MM.1S (cell line): Measurements from ENCODE around the gene BET1.

Experiments used
- CTCF ChIP-seq: fragments of 300-600 bp; sonication (generic); IDR thresholded peaks from 2 replicates; pipeline ENCODE4 v1.5.1; 2016; ENCODE audit warnings: antibody characterized with exemption, low read length, mixed read lengths
- EZH2 ChIP-seq: fragments of 300-600 bp; sonication (generic); optimal IDR thresholded peaks from 2 replicates; pipeline ENCODE3; 2017; ENCODE audit warnings: low read depth, mild to moderate bottlenecking, antibody characterized with exemption, low read length, mixed read lengths

DNA sequence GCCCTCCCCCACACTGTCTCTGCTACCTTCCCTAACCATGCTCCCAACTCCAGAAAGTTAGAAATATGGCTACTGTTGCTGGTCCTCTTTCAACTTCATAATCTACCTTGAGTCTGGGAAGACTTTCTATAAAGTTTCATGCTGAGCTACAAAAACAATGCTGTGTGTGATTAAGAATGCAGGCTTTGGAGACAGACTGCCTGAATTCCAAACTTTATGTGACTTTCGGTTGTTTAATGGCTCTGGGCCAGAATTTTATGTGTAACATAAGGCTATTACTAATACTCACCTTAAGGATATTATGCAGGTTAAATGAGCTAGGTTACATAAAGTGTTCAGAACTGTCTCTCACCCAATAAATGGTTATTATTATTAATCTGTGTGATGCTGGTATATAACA lies 19.1 kb downstream of the BET1 start:
- TF ChIP-seq CTCF (no peak), EZH2 (no peak)
